ENCODE data around the gene ROS1.
"Not testable (repeated sequence)": the region's sequence is repeated elsewhere in the genome, so short reads cannot be mapped to it uniquely, and the experiment has no call there.

ROS1 gene

GRCh38 chr6:117265410-117266256 is 160.1 kb downstream of the ROS1 start, which contains the start of gene VGLL2:
Gene VGLL2 (plus strand): TSS chr6:117265558. CDS start chr6:117265764, 206 bp downstream.
- DNase-seq, result peak; percentile 86

GRCh38 chr6:117264692-117265409 is 160.9 kb downstream of the ROS1 start:
- peak; percentile 32 for DNase-seq

DNA sequence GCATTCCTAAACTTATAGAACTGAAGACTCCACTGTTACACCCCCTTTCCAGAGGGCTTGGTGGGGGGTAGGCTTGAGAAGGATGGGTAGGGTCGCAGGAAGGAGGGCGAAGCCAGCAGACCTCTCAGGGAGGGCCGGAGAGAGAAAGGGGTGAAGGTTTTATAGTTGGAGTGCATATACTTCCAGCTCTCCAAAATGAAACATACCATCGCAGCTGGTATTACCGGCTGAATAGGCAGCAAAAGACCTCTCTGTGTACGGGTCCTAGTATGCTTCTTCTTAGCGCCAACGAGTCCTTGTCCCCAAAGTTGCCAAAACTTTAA is 161.4 kb downstream of the ROS1 start:
- DNase-seq, result no peak

DNA sequence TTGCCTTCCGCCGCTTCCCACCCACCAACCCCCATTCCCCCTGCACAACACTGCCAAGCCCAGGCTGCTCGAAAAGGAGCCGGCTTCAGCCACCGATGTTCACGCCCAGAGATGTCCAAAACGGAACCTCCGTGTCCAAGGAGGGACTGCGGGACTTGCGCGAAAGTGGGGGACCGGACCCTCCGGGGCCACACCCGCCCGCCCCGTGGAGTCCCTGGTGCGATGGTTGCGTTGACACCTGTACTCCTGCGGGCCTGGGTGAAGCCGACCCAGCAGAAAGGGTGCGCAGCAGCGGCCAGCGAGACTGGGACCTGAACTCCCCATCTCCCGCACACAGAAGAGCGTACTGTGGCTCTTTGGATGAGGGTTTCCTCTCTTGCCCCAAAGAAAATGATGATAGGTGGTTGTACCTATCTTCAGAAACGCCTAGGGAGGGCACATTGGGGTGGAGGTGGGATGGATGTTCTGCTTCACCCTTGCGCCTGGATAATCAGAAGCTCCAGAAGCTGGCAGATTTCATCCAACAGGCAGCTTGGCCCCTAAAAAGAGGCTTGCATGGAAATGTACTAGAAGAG is 162.3 kb downstream of the ROS1 start:
- no peak for DNase-seq

- DNase-seq, result no peak
Observed at GRCh38 chr6:117262799-117263198, 162.9 kb downstream of the ROS1 start.

DNA sequence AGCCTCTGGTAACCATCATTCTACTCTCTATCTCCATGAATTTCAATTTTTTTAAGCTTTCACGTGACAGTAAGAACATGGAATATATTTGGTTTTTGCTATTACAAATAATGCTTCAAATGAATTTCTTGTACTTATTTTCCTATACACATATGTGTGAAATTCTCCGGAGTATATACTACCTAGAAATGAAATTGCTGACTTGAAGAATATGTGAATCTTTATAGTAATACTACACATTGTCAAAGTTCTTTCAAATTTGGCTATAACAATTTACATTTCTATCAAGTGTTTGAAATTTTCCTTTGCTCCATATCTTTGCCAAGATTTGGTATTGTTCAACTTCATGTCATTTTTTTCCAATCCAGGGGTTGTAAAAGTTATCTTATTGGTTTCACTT is 172.0 kb downstream of the ROS1 start:
- DNase-seq, result no peak

GRCh38 chr6:117244979-117245378 is 180.8 kb downstream of the ROS1 start:
- DNase-seq, result not testable (repeated sequence)

DNA sequence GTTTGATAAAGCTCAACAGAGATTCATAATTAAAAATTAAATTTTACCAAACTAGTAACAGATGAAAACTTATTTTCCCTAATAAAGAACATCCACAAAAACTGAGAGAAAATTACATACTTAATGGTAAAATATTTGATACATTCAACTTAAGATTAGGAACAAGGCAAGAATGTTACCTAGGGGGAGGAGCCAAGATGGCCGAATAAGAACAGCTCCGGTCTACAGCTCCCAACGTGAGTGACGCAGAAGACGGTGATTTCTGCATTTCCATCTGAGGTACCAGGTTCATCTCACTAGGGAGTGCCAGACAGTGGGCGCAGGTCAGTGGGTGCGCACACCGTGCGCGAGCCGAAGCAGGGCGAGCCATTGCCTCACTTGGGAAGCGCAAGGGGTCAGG is 181.2 kb downstream of the ROS1 start:
- DNase-seq, result not testable (repeated sequence)

Data from right hindlimb (tissue), 1 donor.